Activated CD8-positive, alpha-beta memory T cell treated with anti-CD3 and anti-CD28 coated beads for 36 hours (primary cell): ENCODE results near the gene ITPR2. TPM values are rescaled to one million over a fixed set of nuclear protein-coding genes. Genes with fewer than 3 reads are reported as not detected.
"Not testable (repeated sequence)": the region's sequence is repeated elsewhere in the genome, so short reads cannot be mapped to it uniquely, and the experiment has no call there.

ENCODE experiments used
- CTCF ChIA-PET: fragments of 350-600 bp; sonication (Branson Sonifier 250); formaldehyde crosslinking; loops from one replicate; lab custom pipeline; 2021; ENCODE audit warnings: antibody characterized with exemption; lab: Charles Lee
- POLR2A ChIA-PET: fragments of 350-600 bp; sonication (Branson Sonifier 250); formaldehyde crosslinking; loops from one replicate; lab custom pipeline; 2021; ENCODE audit warnings: antibody characterized with exemption; lab: Charles Lee
- total RNA-seq, 2 experiments: library from RNA; stranded (reverse); gene quantifications; one replicate each; pipeline ENCODE4 v1.2.3, GENCODE V29; 2021

ITPR2 gene
- total RNA-seq, 2 experiments from 2014 or later: 27.0 to 28.6 TPM

DNA sequence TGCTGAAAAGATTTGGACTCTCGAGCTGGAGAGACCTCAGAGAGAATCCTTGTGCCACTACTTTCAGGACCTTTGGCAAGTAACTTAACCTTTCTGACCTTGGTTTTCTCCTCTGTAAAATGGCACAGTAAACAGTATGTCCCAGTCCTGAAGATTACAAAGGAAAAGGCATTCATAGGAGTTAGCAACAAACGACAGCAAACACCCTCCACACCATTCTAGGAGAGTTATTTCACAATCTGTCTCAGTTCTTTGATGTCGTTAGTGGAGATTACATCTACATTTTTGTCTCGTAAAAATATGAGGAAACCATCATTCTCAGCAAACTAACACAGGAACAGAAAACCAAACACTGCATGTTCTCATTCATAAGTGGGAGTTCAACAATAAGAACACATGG lies 205.7 kb downstream of the ITPR2 start:
- CTCF ChIA-PET: no interaction called here
- POLR2A ChIA-PET: no interaction called here

DNA sequence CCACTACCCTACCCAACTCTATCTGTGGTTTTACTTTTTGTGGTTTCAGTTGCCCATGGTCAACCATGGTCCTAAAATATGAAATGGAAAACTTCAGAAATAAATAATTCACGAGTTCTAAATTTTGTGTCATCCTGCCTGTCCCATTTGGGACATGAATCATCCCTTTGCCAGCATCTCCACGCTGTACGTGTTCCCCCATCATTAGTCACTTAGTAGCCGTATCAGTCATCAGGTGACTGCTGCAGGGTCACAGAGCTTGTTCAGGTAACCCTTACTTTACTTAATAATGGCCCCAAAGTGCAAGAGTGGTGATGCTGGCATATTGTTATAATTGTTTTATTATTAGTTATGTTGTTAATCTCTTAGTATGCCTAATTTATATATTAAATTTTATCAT lies 209.9 kb downstream of the ITPR2 start:
- CTCF ChIA-PET: no interaction called here
- POLR2A ChIA-PET: no interaction called here

DNA sequence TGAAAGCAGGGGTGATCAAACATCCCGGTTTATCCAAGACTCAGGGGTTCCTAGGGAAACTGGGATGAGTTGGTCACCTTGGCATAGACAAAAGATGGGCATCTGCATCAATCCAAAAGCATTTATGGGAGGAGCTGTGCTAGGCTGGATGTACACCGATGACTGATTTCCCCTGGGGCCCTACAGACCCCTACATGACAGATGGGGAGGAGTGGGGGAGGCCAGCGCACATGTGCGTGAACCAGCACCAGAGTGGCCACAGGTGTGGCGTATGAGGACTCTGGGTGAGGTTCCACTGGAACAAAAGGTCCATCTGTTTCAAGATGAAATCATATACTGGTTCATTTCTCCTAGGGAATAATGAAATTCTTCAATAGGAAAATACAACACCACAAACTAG lies 210.4 kb downstream of the ITPR2 start:
- POLR2A ChIA-PET: no interaction called here
- CTCF ChIA-PET: no interaction called here

DNA sequence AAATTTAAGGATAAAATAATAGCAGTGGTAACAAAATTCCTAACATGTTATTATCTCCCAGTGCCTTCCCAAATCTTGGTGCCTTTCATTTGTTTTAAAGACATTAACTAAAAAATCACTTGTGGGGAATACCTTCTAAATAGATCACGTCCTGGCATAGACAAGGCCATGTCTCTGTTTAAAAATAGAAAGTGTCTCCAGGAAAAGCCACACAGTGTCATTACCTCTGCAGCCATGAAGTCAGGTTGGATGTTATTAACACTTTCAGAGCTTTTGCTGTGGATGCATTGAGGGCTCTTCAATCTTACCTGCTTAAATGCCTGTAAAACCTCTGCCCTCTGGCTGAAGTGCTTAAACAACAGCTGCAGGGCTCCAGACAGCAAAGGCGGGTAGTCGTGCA lies 211.1 kb downstream of the ITPR2 start:
- POLR2A ChIA-PET: no interaction called here
- CTCF ChIA-PET: no interaction called here

DNA sequence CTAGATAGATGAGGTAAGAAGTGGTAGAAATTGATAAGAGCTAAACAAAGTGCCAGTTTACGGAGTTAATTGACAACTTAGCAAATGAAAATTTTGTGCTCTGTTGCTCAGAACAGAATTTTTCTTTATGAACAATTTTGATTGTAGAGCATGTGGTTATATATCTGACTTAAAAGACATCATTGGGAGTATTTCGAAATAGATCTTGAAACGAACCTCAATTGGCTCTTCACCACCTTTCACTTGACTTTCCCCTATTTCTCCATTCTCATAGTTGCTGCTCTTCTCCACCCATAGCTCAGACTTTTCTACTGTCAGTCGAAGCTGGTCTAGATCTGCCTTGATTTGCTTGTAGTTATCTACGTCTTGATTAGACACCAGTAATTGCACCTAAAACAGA lies 212.1 kb downstream of the ITPR2 start:
- ChIA-PET CTCF (no interaction called here), POLR2A (no interaction called here)

DNA sequence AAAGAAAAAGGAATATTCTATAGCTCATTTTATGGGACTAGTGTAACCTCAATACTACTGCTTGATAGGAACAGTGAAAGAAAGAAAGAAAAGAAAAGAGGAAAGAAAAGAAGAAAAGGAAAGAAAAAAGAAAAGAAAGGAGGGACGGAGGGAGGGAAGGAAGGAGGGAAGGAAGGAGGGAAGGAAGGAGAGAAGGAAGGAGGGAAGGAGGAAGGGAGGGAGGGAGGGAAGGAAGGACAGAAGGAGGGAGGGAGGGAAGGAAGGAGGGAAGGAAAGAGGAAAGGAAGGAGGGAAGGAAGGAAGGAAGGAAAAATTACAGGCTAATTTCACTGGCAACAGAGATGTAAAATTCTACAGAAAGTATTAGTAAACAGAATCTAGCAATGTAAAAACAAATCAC lies 215.5 kb downstream of the ITPR2 start:
- CTCF ChIA-PET: no interaction called here
- POLR2A ChIA-PET: no interaction called here

DNA sequence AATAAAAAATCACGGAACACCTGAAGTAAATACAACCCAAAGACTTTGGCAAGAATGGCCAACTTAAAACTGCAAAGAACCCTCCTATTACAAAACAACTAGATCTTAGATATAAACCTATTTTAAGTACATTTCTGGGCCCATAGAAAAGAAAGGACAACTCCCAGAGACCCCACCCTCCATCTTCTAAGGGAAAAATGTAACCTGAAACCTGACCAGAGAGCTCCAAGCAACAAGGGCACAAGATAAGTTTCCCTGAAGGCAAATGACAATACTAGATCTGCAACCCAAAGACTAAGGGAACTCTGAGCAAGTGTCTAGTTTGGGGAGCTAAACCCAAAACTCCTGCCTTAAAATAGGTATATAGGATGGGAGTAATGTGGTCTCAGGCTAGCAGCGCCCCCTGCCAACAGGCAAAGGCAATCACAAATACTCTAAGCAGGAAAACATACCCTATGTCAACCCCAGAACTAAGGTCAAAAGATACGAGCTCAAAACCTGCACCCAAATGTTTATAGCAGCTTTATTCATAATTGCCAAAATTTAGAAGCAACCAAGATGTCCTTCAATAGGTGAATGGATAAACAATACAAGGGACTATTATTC lies 218.9 kb downstream of the ITPR2 start:
- ChIA-PET CTCF (interaction anchor here (0.6 kb wide), 1 partner anchor 182 kb away, joined by 3 read pairs; no protein-coding TSS in a partner anchor), POLR2A (no interaction called here)

DNA sequence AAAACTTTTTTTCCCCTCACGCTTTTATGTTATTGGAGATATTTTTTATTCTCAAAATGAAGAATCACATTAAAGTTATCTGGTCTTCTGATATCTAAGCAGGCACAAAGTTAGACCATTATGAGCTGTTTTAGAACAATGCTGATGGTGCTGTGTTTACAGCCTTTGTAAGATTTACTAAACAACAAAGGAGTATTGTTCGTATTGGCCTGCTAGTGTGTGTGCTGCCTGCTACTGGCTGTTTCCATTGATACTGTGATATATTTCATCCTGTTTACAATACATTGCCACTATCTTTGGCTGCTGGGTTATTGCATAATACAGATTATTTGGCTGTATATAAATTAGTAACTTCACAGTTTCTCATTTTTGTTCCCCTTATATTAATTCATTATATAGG lies 220.8 kb downstream of the ITPR2 start:
- CTCF ChIA-PET: no interaction called here

DNA sequence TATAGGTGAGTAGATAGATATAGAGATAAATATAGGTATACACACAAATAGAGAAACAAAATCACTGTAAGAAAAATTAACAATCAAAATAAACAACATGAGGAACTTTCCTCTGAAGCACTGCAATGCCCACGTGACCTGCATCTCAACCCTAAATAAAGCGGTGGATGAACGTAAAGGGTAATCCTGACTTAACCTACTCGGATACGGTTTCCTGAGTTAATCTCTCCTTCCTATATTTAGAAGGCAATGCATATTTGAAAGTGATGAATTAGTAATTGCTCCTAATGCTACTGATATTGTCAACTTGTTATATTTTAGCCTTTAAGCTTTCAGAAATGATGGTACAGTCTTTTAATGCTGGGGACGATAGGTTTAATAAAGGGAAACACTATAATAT lies 221.4 kb downstream of the ITPR2 start:
- POLR2A ChIA-PET: no interaction called here
- CTCF ChIA-PET: no interaction called here

More for the DNA sequence above, 220.8 kb downstream of the ITPR2 start:
- POLR2A ChIA-PET: no interaction called here

DNA sequence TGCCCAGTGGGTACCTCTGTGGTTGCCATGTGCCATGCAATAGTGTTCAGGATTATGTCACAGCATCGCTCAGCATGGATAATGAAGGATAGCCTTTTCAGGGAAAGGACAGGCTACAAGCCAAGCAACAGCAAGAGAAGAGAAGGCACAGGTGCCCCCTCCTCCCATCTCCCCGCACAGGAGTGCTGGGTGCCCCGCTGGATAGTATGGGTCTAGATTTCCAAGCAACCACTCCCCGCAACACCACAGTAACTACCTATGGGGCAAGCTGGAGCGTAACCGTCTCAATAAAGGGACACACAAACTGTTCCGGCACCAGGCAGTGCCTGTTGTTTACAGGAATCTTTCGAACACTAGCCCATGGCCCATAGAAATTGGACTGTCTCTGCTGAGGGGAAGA lies 222.2 kb downstream of the ITPR2 start:
- CTCF ChIA-PET: no interaction called here
- POLR2A ChIA-PET: no interaction called here

DNA sequence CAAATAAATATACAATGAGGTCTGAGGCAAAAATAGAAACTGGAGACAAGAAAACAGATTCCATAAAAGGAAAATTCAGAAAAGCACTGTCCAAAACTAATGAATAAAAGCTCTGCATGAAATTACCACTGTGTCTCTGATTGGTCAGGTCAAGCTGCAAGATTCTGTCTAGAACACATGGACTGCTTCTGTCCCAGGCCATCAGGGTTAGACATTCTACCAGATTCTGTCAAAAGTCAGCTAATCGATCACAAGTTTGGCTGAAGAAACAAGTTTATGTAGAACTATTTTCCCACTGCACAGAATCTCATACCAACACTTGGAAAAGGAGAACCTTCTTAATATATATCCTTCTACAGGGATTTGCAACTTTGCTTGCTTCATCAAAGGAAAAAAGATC lies 223.0 kb downstream of the ITPR2 start:
- POLR2A ChIA-PET: no interaction called here
- CTCF ChIA-PET: no interaction called here

DNA sequence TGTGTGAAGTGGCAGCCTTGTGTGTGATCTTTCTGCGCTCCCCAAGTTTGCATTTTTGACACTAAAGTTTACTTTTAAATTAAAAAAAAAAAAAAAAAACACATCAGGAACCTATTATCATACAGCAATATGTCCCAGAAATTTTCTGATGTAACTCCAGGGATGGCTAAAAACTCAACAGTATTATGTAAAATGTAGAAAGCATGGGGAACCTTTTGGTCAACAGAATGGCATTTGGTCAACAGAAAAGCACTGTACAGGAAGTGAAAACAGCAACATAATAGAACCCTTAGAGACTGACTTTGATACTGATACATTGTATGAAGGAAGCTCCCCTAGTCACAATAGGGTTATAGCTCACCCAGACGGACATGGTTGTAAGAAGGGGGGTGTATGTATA lies 224.3 kb downstream of the ITPR2 start:
- ChIA-PET CTCF (no interaction called here), POLR2A (no interaction called here)

DNA sequence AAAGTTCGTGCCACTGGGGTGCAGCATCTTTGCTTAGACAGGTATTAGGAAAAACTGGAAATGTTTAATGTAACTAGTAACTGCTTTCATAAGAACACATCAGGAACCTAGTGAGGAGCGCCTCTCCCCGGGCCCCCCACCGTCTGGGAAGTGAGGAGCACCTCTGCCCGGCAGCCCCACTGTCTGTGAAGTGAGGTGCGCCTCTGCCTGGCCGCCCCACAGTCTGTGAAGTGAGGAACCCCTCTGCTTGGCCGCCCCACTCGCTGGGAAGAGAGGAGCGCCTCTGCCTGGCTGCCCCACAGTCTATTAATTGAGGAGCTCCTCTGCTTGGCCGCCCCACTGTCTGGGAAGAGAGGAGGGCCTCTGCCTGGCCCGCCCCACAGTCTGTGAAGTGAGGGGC lies 224.7 kb downstream of the ITPR2 start:
- ChIA-PET POLR2A (no interaction called here), CTCF (no interaction called here)

DNA sequence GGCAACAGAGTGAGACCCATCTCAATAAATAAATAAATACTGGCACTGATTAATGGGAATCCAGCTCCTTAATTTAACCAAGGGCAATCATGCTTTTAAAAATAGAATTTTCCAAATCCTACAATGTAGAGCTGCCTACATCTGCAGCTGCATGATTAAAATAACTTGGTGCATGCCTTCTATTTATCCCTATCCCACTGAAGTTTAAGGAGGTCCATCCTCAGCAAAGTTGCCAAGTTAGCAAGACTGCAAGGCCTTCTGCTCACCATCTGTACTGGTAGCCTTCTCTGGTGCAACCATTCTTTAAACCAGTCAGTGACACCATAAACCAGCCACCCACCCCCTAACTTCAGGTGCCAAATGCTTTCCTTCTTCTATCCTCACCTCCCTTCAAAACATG lies 226.1 kb downstream of the ITPR2 start:
- ChIA-PET CTCF (no interaction called here), POLR2A (no interaction called here)

DNA sequence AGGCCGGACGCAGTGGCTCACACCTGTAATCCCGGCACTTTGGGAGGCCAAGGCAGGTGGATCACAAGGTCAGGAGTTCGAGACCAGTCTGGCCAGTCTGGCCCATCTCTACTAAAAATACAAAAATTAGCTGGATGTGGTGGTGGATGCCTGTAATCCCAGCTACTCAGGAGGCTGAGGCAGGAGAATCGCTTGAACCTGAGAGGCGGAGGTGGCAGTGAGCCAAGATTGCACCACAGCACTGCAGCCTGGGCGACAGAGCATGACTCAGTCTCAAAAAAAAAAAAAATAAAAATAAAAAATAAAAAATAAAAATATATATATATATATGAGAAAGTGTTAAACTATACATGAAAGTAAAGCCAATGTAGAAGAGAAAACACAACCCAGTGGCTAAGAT lies 228.2 kb downstream of the ITPR2 start:
- POLR2A ChIA-PET: not testable (repeated sequence)
- CTCF ChIA-PET: interaction anchor here (1.0 kb wide), 1 partner anchor 47 kb away, joined by 3 read pairs; no protein-coding TSS in a partner anchor

DNA sequence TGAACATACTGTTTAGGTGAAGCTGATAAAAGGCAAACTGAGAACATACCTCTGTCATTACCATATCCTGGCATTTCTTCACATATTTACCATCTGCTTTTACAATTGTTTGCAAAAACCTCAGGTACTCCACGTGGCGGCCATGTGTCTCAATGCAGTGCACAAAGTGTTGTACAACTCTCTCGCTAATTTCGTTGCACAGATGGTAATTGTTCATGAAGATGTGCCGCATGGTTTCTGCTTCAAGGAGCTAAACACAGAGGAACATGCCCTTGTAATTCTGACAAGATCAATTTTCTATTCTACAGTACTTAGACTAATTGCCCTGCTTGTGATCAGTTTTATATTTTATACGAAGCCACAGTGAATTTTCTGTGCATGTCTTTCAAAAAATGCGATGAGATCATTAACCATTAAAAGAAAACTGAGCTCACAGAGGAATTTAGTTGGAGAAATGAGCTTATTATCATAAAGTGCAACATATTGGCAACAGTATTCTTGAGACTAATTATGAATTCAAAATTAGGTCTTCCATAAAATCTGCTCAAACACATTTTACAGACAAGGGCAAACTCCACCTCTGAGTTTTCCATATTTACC lies 233.8 kb downstream of the ITPR2 start:
- ChIA-PET CTCF (no interaction called here), POLR2A (no interaction called here)

DNA sequence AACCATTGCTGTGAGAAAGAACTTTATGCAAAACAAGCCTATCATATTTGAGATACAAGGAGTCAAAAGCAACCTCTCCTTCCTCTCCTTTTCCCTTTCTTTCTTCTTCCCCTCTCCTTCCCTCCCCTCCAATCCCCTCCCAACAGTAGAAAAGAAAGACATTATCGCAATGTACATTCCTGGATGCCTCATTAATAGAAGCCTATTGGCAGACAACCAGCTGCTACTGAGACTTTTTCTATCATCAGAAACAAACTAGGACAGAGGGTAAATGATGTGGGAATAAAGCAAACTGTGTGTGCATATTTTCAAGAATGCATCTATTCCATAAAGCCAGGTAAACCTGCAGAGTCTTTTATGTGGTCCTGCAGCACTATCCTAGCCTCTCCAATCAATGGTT lies 237.2 kb downstream of the ITPR2 start:
- CTCF ChIA-PET: no interaction called here

DNA sequence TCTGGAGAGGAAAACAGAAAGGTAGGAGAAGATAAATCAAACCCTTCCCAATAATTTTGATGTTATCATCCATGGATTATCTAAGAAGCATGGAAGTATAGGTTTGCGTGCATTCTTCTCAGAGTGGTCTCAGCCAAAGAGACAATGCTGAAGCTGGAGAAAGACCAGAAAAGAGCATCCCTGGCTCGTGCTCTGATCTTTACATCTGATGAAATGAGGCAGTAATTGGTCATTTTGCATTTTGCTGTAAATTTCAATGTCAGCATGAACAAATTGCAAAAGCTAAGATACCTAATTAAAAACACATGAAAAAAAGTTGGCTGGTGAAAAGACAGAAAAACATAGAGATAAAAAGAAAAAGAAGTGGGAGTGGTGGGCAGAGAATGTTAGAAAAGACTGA lies 252.4 kb downstream of the ITPR2 start:
- POLR2A ChIA-PET: no interaction called here
- CTCF ChIA-PET: no interaction called here

More for the DNA sequence above, 237.2 kb downstream of the ITPR2 start:
- POLR2A ChIA-PET: no interaction called here

DNA sequence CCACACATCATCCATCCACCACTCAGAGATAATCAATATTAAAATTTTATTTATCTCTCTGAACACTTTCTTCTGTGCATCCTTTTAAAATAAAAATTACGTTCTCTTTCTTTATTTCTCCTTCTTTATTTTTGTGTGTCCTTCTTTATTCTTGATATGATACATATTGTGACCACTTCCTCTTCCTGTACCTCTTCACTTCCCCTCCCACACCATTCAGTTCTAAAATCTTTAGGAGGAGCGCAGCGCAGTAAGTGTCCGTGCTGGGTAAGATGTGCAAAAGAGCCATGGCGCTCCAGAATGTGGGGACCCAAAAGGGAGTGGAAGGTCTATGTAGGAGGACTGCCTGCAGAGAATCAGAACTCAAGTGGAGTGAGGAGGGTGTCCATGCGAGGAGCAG lies 256.7 kb downstream of the ITPR2 start:
- CTCF ChIA-PET: no interaction called here
- POLR2A ChIA-PET: no interaction called here

DNA sequence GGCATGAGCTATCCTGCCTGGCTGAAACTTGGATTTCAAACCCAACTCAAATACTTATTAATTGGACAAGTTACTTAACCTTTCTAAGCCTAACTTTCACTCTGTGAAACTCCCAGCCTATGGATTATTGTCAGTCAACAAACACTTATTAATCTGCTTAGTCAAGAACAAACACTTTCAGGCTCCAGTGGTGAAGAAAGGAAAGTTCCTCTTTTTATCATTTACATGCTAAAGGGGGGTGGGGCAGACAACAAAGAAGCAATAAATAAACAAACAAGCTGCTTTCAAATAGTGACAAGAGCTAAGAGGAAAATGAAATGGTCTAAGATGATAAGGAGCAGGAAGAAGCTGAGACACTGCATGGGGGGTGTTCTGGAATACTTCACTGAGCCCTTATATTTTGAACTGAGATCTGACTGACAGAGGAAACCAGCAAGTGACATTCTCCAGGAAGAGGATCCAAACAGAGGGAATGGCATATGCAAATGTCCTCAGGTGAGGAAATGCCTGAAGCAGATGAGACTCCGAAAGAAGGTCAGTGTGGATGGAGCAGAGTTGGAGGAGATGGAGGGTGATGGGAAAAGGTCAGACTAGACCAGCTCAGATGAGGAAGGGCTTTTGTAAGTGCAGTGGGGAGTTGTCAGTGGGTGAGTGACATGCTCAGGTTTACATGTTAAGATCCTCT lies 259.6 kb downstream of the ITPR2 start:
- CTCF ChIA-PET: no interaction called here
- POLR2A ChIA-PET: no interaction called here

DNA sequence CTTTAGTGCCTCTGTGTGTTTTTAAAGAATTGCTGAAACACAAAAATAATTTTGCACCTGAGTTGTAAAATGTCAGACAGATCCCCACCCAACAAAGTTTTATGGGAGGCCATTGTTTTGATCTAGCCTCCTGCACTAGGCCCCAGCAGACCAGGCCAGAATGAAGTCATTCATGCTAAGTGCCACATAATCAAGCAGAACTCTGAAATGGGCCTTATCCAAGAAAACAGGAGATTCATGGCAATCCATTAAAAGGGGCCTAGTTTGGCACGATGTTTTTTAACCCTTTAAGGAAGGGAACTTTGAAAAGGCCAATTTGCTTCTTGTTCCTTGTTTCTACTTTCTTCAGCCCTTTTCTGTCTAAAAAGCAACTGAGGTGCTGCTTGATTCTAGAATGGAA lies 260.9 kb downstream of the ITPR2 start:
- POLR2A ChIA-PET: no interaction called here

More for the DNA sequence above, 260.9 kb downstream of the ITPR2 start:
- CTCF ChIA-PET: no interaction called here
